Measurements from ENCODE around the gene RALGPS1.

Gene RALGPS1

DNA sequence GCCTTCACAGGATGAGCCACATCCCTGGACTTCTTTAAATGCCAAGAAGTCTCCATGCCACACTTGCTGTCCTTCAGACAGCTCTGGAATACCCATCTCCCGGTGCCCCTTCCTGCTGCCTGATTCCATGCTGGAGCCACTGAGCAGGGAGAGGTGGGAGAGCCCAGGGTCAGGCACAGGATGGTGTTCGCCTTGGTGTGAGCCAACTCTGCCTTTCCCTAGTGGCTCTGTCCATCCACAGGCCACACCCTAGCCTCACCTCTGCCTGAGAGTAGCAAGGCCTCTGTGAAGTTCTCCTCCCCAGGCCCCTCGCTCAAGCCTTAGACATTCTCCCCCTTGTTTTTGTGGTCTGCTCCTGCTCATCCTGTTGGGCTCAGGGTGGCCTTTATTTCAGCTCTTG lies 262.0 kb downstream of the RALGPS1 start:
- no peak overlapping the region for H3K9ac ChIP-seq (ENCODE audit: low read depth in 1 of 2, low read length in 2 of 2)
- no peaks in the 10 kb centered on the region for H3K27me3 ChIP-seq (ENCODE audit: control insufficient read depth in 2 of 2, insufficient read depth in 2 of 2, low read length in 2 of 2)
- no peaks in the 10 kb centered on the region for H3K9me3 ChIP-seq (ENCODE audit: control insufficient read depth in 2 of 2, low read length in 2 of 2)
- peaks cover 0 to 4% of the 10 kb centered on the region in 2 donors for H3K4me1 ChIP-seq (ENCODE audit: control insufficient read depth in 2 of 2, insufficient read depth in 2 of 2, low read length in 2 of 2)
- no peak overlapping the region for H3K27ac ChIP-seq (ENCODE audit: low read depth in 2 of 2, low read length in 2 of 2)
- no peak overlapping the region for H3K4me3 ChIP-seq (ENCODE audit: low read length in 2 of 2)
- H3K36me3 ChIP-seq (ENCODE audit: control insufficient read depth in 2 of 2, insufficient read depth in 2 of 2, low read length in 2 of 2): peaks cover 0 to 4% of the 10 kb centered on the region in 2 donors

DNA sequence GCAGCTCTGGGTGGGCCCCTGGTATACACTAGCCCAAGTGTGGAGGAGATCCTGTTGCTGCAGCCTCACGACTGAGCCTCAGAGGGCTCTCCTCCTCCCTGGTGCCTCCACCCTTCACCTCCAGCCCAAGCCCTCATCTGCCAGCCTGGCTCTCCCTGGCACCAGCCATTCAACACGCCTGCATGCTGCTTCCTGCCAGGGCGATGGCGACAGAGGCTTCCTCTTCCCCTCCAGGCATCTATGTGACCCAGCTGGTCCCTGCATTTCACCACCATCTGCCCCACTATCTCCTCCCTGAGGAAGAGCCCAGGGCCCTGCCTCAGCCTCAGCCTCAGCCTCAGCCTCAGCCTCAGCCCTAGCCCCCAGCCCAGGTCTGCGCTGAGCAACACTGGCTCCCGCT lies 262.6 kb downstream of the RALGPS1 start:
- H3K4me1 ChIP-seq (ENCODE audit: control insufficient read depth in 2 of 2, insufficient read depth in 2 of 2, low read length in 2 of 2): peaks cover 0 to 4% of the 10 kb centered on the region in 2 donors
- H3K27ac ChIP-seq (ENCODE audit: low read depth in 2 of 2, low read length in 2 of 2): no peak overlapping the region
- H3K36me3 ChIP-seq (ENCODE audit: control insufficient read depth in 2 of 2, insufficient read depth in 2 of 2, low read length in 2 of 2): peaks cover 0 to 4% of the 10 kb centered on the region in 2 donors
- no peaks in the 10 kb centered on the region for H3K27me3 ChIP-seq (ENCODE audit: control insufficient read depth in 2 of 2, insufficient read depth in 2 of 2, low read length in 2 of 2)
- H3K4me3 ChIP-seq (ENCODE audit: low read length in 2 of 2): no peak overlapping the region
- H3K9me3 ChIP-seq (ENCODE audit: control insufficient read depth in 2 of 2, low read length in 2 of 2): no peaks in the 10 kb centered on the region
- H3K9ac ChIP-seq (ENCODE audit: low read depth in 1 of 2, low read length in 2 of 2): no peak overlapping the region

DNA sequence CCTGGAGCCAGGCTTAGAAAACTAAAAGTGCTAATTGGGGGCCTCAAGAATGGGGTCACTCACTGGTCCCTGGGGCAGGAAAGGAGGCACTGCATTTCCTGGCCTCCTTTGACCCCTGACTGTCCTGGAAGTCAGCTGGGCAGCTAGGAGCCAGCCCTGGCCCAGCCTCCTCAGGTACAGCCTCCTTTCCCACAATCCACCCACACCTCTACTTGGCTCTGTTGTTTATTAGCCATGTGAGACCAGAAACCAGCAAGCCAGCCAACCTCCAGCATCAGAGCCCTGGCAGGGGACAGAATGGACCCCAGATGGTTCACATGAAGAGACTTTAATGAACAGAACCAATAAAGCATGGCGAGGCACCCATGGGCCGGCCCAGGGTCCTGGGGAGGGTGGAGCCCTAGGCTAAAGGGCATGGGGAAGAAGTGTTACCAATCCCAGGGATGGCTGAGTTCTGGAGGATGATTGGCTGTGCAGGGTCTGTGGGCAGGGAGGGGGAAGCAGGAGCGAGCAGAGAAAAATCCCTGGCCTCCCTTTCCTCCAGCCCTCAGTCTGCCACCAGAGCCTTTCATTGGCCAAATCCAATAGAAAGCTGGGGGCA lies 263.2 kb downstream of the RALGPS1 start:
- Histone ChIP-seq H3K4me3 (ENCODE audit: low read length in 2 of 2) (no peak overlapping the region), H3K9me3 (ENCODE audit: control insufficient read depth in 2 of 2, low read length in 2 of 2) (no peaks in the 10 kb centered on the region), H3K27ac (ENCODE audit: low read depth in 2 of 2, low read length in 2 of 2) (no peak overlapping the region), H3K9ac (ENCODE audit: low read depth in 1 of 2, low read length in 2 of 2) (no peak overlapping the region), H3K27me3 (ENCODE audit: control insufficient read depth in 2 of 2, insufficient read depth in 2 of 2, low read length in 2 of 2) (no peaks in the 10 kb centered on the region), H3K36me3 (ENCODE audit: control insufficient read depth in 2 of 2, insufficient read depth in 2 of 2, low read length in 2 of 2) (peaks cover 0 to 4% of the 10 kb centered on the region in 2 donors), H3K4me1 (ENCODE audit: control insufficient read depth in 2 of 2, insufficient read depth in 2 of 2, low read length in 2 of 2) (peaks cover 0 to 4% of the 10 kb centered on the region in 2 donors)

DNA sequence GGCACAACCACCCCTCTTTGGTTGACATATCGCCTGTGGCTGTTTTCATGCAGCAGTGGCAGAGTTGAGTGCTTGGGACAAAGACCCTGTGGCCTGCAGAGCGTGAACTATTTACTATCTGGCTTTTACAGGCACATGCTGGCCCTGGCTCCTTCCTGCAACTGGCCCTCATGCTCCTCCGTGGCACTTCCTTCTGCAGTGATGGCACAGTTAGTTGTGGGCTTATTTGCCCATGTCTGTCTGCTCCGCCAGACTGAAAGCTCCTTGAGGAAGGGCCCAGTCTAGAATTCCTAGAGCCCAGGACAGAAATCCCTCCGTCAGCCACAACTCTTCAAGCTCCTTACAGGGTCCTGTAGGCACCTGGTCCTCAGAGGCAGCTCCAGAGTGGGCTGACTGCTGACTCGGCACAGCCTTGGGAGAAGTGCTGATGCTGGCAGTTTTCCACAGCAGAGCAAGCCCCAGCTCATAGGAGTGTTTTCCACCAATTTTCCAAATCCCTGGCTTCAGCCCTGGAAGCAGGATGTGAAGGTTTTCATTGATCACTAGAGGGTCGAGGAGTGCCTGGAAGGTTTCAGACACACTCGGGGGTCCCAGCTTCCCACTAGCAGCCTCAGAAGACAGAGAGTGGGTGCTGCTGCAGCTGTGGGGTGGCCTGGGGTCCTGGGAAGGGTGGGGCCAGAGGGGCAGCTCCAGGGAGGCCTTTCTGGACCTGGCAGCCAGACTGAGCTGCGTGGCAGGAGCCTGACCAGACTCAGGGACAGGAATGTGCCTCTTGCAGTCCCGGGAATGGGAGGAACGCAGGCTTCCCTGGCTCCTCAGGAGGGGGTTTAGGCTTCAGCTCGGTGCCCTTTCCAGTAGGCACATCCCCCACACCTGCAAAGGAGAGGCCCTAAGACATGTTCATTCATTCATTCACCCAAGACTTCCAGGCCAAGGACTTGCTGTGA lies 264.4 kb downstream of the RALGPS1 start:
- Histone ChIP-seq H3K4me1 (ENCODE audit: control insufficient read depth in 2 of 2, insufficient read depth in 2 of 2, low read length in 2 of 2) (peaks cover 0 to 4% of the 10 kb centered on the region in 2 donors), H3K9me3 (ENCODE audit: control insufficient read depth in 2 of 2, low read length in 2 of 2) (no peaks in the 10 kb centered on the region), H3K27ac (ENCODE audit: low read depth in 2 of 2, low read length in 2 of 2) (no peak overlapping the region), H3K27me3 (ENCODE audit: control insufficient read depth in 2 of 2, insufficient read depth in 2 of 2, low read length in 2 of 2) (no peaks in the 10 kb centered on the region), H3K36me3 (ENCODE audit: control insufficient read depth in 2 of 2, insufficient read depth in 2 of 2, low read length in 2 of 2) (no peaks in the 10 kb centered on the region), H3K4me3 (ENCODE audit: low read length in 2 of 2) (no peak overlapping the region), H3K9ac (ENCODE audit: low read depth in 1 of 2, low read length in 2 of 2) (no peak overlapping the region)

DNA sequence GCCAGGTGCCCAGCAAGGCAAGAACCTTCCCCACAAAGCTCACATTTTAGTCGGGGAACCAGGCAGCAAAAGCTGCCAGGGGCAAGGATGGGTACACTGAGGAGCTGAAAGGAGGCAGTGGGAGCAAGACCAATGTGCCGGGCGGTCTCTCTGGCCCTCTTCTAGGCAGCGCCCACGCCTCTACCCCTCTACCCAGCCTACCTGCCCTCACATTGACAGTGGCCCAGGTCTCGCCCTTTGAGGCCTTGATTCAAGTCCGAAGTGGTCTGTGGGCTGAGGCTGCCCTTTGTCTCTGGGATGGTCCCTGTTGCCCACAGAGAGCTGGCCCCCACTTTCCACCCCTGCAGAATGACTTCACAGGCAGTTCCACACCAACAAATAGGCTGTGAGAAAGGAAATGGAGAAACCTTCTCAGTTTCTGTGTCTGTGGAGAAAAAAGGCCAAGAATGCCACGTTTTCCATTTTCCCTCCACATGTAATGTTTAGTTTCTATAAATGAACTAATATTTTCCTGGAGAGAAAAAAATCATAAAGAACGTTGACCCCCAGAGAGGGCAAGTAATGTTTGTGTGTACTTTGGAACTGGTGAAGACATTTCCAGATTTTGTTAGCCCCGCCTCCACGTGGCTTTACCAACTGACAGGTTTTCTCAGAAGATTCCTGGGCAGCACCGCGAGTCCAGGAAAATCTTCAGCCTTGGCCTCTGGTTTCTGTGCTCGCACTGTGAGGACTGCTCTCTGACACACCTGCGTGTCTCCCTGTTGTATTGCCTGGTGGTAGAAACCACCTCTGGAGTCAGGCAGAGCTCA lies 265.3 kb downstream of the RALGPS1 start:
- no peak overlapping the region for H3K27ac ChIP-seq (ENCODE audit: low read depth in 2 of 2, low read length in 2 of 2)
- no peaks in the 10 kb centered on the region for H3K27me3 ChIP-seq (ENCODE audit: control insufficient read depth in 2 of 2, insufficient read depth in 2 of 2, low read length in 2 of 2)
- H3K4me1 ChIP-seq (ENCODE audit: control insufficient read depth in 2 of 2, insufficient read depth in 2 of 2, low read length in 2 of 2): peaks cover 0 to 4% of the 10 kb centered on the region in 2 donors
- no peaks in the 10 kb centered on the region for H3K9me3 ChIP-seq (ENCODE audit: control insufficient read depth in 2 of 2, low read length in 2 of 2)
- no peak overlapping the region for H3K4me3 ChIP-seq (ENCODE audit: low read length in 2 of 2)
- H3K9ac ChIP-seq (ENCODE audit: low read depth in 1 of 2, low read length in 2 of 2): no peak overlapping the region
- no peaks in the 10 kb centered on the region for H3K36me3 ChIP-seq (ENCODE audit: control insufficient read depth in 2 of 2, insufficient read depth in 2 of 2, low read length in 2 of 2)

DNA sequence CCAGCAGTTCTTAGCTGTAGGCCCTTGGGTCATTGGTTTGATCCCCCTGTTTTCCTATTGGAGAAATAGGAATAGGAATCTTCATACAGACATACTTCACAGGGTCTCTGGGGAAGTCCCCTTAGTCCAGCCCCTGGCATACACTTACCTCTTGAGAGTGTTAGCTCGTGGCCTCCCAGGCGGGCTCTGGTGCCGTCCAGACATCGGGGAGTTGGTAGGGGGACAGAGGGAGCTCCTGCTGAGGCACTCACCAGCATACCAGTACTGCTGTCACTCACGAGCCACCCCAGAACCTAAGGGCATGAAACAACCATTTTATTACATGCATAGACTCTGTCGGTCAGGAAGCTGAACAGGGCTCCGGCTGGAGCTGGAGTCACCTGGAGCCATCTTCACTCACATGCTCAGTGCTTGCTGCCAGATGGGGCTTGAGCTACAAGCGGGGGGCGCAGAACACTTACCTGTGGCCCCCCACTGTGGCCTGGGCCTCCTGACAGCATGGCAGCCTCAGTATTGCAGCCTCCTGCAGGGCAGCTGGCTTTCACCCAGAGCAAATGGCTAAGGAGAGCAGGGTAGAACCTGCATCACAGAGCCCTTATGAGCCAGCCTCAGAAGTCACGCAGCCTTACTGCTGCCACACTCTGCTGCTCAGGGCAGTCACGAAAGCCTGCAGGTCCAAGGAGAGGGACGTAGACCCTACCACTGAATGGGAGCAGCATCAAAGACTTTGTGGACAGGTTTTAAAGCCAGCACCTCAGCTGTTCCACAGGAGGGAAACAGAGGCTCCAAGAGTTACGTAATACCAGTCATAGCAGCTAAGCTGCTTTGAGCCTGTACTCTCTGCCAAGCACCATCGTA lies 266.1 kb downstream of the RALGPS1 start:
- peaks cover 4 to 5% of the 10 kb centered on the region in 2 donors for H3K4me1 ChIP-seq (ENCODE audit: control insufficient read depth in 2 of 2, insufficient read depth in 2 of 2, low read length in 2 of 2)
- no peak overlapping the region for H3K9ac ChIP-seq (ENCODE audit: low read depth in 1 of 2, low read length in 2 of 2)
- no peak overlapping the region for H3K4me3 ChIP-seq (ENCODE audit: low read length in 2 of 2)
- H3K27ac ChIP-seq (ENCODE audit: low read depth in 2 of 2, low read length in 2 of 2): no peak overlapping the region
- no peaks in the 10 kb centered on the region for H3K9me3 ChIP-seq (ENCODE audit: control insufficient read depth in 2 of 2, low read length in 2 of 2)
- H3K36me3 ChIP-seq (ENCODE audit: control insufficient read depth in 2 of 2, insufficient read depth in 2 of 2, low read length in 2 of 2): no peaks in the 10 kb centered on the region
- H3K27me3 ChIP-seq (ENCODE audit: control insufficient read depth in 2 of 2, insufficient read depth in 2 of 2, low read length in 2 of 2): no peaks in the 10 kb centered on the region

DNA sequence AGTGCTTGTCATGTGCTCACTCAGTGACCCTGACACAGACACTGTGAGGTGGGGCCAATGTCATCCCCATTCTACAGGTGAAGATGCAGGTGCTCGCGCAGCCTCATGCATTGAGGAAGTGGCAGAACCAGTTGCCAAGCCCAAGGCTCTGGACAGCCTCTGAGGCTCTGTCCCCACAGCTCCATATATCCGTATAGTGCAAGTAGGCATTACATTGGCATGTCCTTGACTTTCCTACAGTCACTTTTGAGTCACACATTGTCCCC lies 266.7 kb downstream of the RALGPS1 start:
- no peak overlapping the region for H3K4me3 ChIP-seq (ENCODE audit: low read length in 2 of 2)
- H3K4me1 ChIP-seq (ENCODE audit: control insufficient read depth in 2 of 2, insufficient read depth in 2 of 2, low read length in 2 of 2): peaks cover 4 to 5% of the 10 kb centered on the region in 2 donors
- no peaks in the 10 kb centered on the region for H3K36me3 ChIP-seq (ENCODE audit: control insufficient read depth in 2 of 2, insufficient read depth in 2 of 2, low read length in 2 of 2)
- H3K9me3 ChIP-seq (ENCODE audit: control insufficient read depth in 2 of 2, low read length in 2 of 2): no peaks in the 10 kb centered on the region
- H3K27ac ChIP-seq (ENCODE audit: low read depth in 2 of 2, low read length in 2 of 2): no peak overlapping the region
- no peaks in the 10 kb centered on the region for H3K27me3 ChIP-seq (ENCODE audit: control insufficient read depth in 2 of 2, insufficient read depth in 2 of 2, low read length in 2 of 2)
- no peak overlapping the region for H3K9ac ChIP-seq (ENCODE audit: low read depth in 1 of 2, low read length in 2 of 2)

DNA sequence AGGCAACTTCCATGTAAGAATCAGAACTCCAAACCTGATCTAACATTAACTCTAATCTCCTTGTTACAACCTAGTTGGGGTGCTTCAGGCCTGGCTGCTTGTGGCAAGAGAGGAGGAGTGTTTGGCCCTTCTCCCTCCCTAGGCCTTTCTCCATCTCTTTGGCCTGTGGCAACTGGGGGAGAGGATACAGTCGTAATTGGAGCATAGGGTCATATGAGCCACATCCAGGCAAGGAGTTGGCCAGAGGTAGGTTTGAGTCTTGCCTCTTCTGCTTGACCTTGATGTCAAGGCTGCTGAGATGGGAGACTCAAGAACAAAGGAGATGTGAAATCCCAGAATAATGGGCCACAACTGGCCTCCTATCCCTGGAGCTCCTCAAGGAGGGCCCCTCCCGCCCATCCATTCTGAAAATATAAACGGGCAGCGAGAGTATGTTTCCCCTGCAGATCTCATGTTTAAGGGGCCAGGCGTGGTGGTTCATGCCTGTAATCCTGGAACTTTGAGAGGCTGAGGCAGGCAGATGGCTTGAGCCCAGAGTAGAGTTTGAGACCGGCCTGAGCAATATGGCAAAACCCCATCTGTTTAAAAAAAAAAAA lies 267.1 kb downstream of the RALGPS1 start:
- no peaks in the 10 kb centered on the region for H3K36me3 ChIP-seq (ENCODE audit: control insufficient read depth in 2 of 2, insufficient read depth in 2 of 2, low read length in 2 of 2)
- H3K27ac ChIP-seq (ENCODE audit: low read depth in 2 of 2, low read length in 2 of 2): no peak overlapping the region
- no peaks in the 10 kb centered on the region for H3K27me3 ChIP-seq (ENCODE audit: control insufficient read depth in 2 of 2, insufficient read depth in 2 of 2, low read length in 2 of 2)
- peaks cover 5% of the 10 kb centered on the region in 2 donors for H3K4me1 ChIP-seq (ENCODE audit: control insufficient read depth in 2 of 2, insufficient read depth in 2 of 2, low read length in 2 of 2)
- no peak overlapping the region for H3K9ac ChIP-seq (ENCODE audit: low read depth in 1 of 2, low read length in 2 of 2)
- no peak overlapping the region for H3K4me3 ChIP-seq (ENCODE audit: low read length in 2 of 2)
- H3K9me3 ChIP-seq (ENCODE audit: control insufficient read depth in 2 of 2, low read length in 2 of 2): no peaks in the 10 kb centered on the region

DNA sequence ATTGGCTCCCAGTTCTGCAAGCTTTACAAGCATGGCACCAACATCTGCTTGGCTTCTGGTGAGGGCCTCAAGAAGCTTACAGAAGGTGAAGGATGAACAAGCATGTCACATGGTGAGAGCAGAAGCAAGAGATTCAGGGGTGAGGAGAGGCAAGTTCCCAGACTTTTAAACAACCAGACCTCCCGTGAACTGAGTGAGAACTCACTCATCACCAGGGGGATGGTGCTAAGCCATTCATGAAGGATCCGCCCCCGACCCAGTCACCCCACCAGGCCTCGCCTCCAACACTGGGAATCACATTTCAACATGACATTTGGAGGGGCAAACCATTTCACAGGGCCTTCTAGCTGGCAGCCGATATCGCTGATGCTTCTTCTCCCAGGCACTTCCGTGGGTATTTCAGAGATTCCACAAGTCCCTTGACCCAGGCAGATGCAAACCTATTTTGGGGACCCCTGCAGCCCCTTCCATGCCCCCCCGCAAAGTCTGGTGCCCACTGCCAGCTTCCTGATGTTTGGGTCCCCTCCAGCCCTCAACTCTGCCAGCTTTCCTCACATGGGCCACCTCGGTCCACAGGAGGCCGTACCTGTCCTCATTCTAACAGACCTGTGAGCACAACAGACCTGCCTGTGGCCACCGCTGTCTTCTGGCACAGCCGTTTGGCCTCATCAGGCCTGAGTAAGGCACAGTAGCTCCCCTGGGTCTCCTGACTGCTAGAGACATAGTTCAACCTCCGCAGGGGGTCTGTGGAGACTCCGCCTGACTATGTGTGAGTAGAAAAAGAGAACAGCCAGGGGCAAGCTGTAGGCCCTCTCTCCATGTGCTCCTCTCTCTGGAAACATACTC lies 268.5 kb downstream of the RALGPS1 start:
- Histone ChIP-seq H3K9me3 (ENCODE audit: control insufficient read depth in 2 of 2, low read length in 2 of 2) (no peaks in the 10 kb centered on the region), H3K27ac (ENCODE audit: low read depth in 2 of 2, low read length in 2 of 2) (no peak overlapping the region), H3K36me3 (ENCODE audit: control insufficient read depth in 2 of 2, insufficient read depth in 2 of 2, low read length in 2 of 2) (no peaks in the 10 kb centered on the region), H3K9ac (ENCODE audit: low read depth in 1 of 2, low read length in 2 of 2) (no peak overlapping the region), H3K4me1 (ENCODE audit: control insufficient read depth in 2 of 2, insufficient read depth in 2 of 2, low read length in 2 of 2) (peaks cover 5 to 11% of the 10 kb centered on the region in 2 donors), H3K4me3 (ENCODE audit: low read length in 2 of 2) (no peak overlapping the region), H3K27me3 (ENCODE audit: control insufficient read depth in 2 of 2, insufficient read depth in 2 of 2, low read length in 2 of 2) (no peaks in the 10 kb centered on the region)

All from mucosa of rectum (tissue), 2 donors.